ENCODE results near the gene CRMP1. TPM values are rescaled to one million over a fixed set of nuclear protein-coding genes. Genes with fewer than 3 reads are reported as not detected.

Gene CRMP1
- total RNA-seq, 1 experiment from 2014 or later: 134 TPM

DNA sequence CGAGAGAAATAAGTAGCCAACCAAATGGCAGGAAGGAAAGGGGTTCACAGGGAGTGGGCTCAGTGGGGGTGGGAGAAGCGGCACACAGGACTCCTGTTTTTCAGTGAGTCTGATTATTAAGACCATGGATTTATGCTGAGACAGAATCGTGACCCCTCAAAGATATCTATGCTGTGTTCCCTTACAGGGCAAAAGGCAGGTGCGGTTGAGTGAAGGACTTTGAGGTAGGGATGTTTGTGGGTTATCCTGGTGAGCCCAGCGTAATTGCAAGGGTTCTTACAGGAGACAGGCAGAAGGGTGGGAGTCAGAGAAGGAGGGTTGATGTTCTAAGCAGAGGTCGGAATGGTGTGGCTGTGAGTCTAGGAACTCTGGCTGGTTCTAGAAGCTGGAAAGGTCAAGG lies 108.9 kb downstream of the CRMP1 start:
- Mint-ChIP-seq H3K4me1 (peaks cover 5% of the 10 kb centered on the region), H3K27ac (no peak overlapping the region), H3K9me3 (no peaks in the 10 kb centered on the region), H3K27me3 (ENCODE audit: low read depth) (no peaks in the 10 kb centered on the region), H3K4me3 (no peak overlapping the region), H3K36me3 (peaks cover 34% of the 10 kb centered on the region)
- TF ChIP-seq, protein P1, sequence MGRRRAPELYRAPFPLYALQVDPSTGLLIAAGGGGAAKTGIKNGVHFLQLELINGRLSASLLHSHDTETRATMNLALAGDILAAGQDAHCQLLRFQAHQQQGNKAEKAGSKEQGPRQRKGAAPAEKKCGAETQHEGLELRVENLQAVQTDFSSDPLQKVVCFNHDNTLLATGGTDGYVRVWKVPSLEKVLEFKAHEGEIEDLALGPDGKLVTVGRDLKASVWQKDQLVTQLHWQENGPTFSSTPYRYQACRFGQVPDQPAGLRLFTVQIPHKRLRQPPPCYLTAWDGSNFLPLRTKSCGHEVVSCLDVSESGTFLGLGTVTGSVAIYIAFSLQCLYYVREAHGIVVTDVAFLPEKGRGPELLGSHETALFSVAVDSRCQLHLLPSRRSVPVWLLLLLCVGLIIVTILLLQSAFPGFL (CRISPR knock-in tag; IDR thresholded peaks at IDR 0.05; ENCODE audit: borderline replicate concordance): no peak
- TF ChIP-seq MYBL2 (CRISPR knock-in tag; IDR thresholded peaks at IDR 0.05) (no peak), GRHL2 (CRISPR knock-in tag; IDR thresholded peaks at IDR 0.05; ENCODE audit: insufficient replicate concordance, severe bottlenecking) (no peak)
- TF ChIP-seq, protein P2, sequence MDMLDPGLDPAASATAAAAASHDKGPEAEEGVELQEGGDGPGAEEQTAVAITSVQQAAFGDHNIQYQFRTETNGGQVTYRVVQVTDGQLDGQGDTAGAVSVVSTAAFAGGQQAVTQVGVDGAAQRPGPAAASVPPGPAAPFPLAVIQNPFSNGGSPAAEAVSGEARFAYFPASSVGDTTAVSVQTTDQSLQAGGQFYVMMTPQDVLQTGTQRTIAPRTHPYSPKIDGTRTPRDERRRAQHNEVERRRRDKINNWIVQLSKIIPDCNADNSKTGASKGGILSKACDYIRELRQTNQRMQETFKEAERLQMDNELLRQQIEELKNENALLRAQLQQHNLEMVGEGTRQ (CRISPR knock-in tag; IDR thresholded peaks at IDR 0.05): no peak
- ChIA-PET POLR2A (no interaction called here), CTCF (interaction anchor here (1.1 kb wide), 1 partner anchor 31 kb away, joined by 3 read pairs; no protein-coding TSS in a partner anchor)
- DNase-seq (ENCODE audit: low spot score) (no peak), ATAC-seq (no peak)

DNA sequence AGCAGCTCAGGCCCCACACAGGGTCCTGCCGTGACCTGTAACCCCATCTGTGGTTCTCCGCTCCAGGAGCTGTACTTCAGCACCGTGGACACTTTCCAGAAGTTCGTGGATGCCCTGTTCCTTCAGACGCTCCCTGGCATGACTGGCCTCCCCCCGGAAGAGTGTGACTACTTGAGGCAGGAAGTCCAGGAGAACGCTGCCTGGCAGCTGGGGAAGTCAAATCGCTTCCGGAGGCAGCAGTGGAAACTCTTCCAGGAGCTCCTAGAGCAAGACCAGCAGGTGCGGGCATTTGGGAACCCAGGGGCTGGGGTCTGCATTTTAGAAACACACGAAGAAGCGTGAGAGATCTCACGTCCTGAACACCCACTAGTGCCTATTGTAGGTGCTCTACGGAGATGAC lies 109.4 kb downstream of the CRMP1 start:
- DNase-seq (ENCODE audit: low spot score): no peak
- ChIA-PET CTCF (interaction anchor here (0.9 kb wide), 1 partner anchor 20 kb away, joined by 3 read pairs; no protein-coding TSS in a partner anchor), POLR2A (no interaction called here)
- Mint-ChIP-seq H3K4me1 (peaks cover 5% of the 10 kb centered on the region), H3K27me3 (ENCODE audit: low read depth) (no peaks in the 10 kb centered on the region), H3K27ac (no peak overlapping the region), H3K9me3 (no peaks in the 10 kb centered on the region), H3K4me3 (no peak overlapping the region), H3K36me3 (peaks cover 31% of the 10 kb centered on the region)
- no peak for ATAC-seq
- TF ChIP-seq GTF2I (CRISPR knock-in tag; conservative IDR thresholded peaks at IDR 0.05): no peak
- no peak for TF ChIP-seq ZNF138 (CRISPR knock-in tag; conservative IDR thresholded peaks at IDR 0.05)
- TF ChIP-seq, protein P3, sequence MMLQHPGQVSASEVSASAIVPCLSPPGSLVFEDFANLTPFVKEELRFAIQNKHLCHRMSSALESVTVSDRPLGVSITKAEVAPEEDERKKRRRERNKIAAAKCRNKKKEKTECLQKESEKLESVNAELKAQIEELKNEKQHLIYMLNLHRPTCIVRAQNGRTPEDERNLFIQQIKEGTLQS (CRISPR knock-in tag; conservative IDR thresholded peaks at IDR 0.05): no peak
- no peak for TF ChIP-seq GABPB1 (CRISPR knock-in tag; IDR thresholded peaks at IDR 0.05)
- TF ChIP-seq ZNF671 (CRISPR knock-in tag; IDR thresholded peaks at IDR 0.05): no peak
- no peak for TF ChIP-seq CREM (CRISPR knock-in tag; IDR thresholded peaks at IDR 0.05)
- TF ChIP-seq TCF7 (CRISPR knock-in tag; IDR thresholded peaks at IDR 0.05; ENCODE audit: low read depth): no peak
- no peak for TF ChIP-seq NR1H2 (CRISPR knock-in tag; IDR thresholded peaks at IDR 0.05)
- TF ChIP-seq, protein P4, sequence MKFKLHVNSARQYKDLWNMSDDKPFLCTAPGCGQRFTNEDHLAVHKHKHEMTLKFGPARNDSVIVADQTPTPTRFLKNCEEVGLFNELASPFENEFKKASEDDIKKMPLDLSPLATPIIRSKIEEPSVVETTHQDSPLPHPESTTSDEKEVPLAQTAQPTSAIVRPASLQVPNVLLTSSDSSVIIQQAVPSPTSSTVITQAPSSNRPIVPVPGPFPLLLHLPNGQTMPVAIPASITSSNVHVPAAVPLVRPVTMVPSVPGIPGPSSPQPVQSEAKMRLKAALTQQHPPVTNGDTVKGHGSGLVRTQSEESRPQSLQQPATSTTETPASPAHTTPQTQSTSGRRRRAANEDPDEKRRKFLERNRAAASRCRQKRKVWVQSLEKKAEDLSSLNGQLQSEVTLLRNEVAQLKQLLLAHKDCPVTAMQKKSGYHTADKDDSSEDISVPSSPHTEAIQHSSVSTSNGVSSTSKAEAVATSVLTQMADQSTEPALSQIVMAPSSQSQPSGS (CRISPR knock-in tag; IDR thresholded peaks at IDR 0.05; ENCODE audit: borderline replicate concordance, low read depth): no peak
- TF ChIP-seq ZNF232 (CRISPR knock-in tag; IDR thresholded peaks at IDR 0.05): no peak
- TF ChIP-seq, protein P5, sequence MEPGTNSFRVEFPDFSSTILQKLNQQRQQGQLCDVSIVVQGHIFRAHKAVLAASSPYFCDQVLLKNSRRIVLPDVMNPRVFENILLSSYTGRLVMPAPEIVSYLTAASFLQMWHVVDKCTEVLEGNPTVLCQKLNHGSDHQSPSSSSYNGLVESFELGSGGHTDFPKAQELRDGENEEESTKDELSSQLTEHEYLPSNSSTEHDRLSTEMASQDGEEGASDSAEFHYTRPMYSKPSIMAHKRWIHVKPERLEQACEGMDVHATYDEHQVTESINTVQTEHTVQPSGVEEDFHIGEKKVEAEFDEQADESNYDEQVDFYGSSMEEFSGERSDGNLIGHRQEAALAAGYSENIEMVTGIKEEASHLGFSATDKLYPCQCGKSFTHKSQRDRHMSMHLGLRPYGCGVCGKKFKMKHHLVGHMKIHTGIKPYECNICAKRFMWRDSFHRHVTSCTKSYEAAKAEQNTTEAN (CRISPR knock-in tag; IDR thresholded peaks at IDR 0.05): no peak

DNA sequence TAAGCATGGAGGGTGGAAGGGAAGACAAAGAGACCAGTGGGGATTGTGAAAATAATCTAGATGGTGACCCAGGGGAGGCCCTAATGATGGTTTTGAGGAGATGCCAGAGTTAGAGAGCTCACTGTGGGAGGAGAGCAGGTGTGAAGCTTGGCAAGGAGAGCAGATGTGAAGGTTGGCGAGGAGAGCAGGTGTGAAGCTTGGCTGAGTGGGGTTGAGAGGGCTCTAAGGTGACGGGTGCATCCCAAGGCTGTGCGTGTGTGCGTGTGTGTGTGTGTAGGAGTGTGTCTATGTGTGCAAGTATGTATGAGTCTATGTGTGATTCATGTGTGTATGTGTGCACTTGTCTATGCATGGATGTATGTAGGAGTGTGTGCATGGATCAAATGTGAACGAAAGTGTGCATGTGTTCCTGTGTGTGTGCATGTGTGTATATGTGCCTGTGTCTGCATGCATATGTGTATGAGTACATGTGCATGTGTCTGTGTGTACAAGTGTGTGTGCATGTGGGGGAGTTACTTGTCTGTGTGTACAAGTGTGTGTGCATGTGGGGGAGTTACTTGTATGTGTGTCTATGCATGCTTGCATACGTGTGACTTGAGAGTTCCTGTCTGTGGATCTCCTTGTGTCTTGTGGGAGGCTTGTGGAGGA lies 109.9 kb downstream of the CRMP1 start:
- ATAC-seq (no peak), DNase-seq (ENCODE audit: low spot score) (no peak)
- Mint-ChIP-seq H3K27me3 (ENCODE audit: low read depth) (no peaks in the 10 kb centered on the region), H3K4me1 (peaks cover 5% of the 10 kb centered on the region), H3K27ac (no peak overlapping the region), H3K9me3 (no peaks in the 10 kb centered on the region), H3K36me3 (peaks cover 28% of the 10 kb centered on the region), H3K4me3 (no peak overlapping the region)
- ChIA-PET POLR2A (interaction anchor here (0.6 kb wide), 1 partner anchor 295 kb away, joined by 4 read pairs; no protein-coding TSS in a partner anchor), CTCF (interaction anchor here (0.9 kb wide), 1 partner anchor 21 kb away, joined by 3 read pairs; no protein-coding TSS in a partner anchor)
- TF ChIP-seq, protein P6, sequence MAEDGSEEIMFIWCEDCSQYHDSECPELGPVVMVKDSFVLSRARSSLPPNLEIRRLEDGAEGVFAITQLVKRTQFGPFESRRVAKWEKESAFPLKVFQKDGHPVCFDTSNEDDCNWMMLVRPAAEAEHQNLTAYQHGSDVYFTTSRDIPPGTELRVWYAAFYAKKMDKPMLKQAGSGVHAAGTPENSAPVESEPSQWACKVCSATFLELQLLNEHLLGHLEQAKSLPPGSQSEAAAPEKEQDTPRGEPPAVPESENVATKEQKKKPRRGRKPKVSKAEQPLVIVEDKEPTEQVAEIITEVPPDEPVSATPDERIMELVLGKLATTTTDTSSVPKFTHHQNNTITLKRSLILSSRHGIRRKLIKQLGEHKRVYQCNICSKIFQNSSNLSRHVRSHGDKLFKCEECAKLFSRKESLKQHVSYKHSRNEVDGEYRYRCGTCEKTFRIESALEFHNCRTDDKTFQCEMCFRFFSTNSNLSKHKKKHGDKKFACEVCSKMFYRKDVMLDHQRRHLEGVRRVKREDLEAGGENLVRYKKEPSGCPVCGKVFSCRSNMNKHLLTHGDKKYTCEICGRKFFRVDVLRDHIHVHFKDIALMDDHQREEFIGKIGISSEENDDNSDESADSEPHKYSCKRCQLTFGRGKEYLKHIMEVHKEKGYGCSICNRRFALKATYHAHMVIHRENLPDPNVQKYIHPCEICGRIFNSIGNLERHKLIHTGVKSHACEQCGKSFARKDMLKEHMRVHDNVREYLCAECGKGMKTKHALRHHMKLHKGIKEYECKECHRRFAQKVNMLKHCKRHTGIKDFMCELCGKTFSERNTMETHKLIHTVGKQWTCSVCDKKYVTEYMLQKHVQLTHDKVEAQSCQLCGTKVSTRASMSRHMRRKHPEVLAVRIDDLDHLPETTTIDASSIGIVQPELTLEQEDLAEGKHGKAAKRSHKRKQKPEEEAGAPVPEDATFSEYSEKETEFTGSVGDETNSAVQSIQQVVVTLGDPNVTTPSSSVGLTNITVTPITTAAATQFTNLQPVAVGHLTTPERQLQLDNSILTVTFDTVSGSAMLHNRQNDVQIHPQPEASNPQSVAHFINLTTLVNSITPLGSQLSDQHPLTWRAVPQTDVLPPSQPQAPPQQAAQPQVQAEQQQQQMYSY (CRISPR knock-in tag; IDR thresholded peaks at IDR 0.05): no peak
- TF ChIP-seq, protein P7, sequence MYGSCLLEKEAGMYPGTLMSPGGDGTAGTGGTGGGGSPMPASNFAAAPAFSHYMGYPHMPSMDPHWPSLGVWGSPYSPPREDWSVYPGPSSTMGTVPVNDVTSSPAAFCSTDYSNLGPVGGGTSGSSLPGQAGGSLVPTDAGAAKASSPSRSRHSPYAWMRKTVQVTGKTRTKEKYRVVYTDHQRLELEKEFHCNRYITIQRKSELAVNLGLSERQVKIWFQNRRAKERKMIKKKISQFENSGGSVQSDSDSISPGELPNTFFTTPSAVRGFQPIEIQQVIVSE (CRISPR knock-in tag; IDR thresholded peaks at IDR 0.05; ENCODE audit: borderline replicate concordance): no peak
- TF ChIP-seq NR1H2 (CRISPR knock-in tag; IDR thresholded peaks at IDR 0.05) (no peak), TP53 (CRISPR knock-in tag; IDR thresholded peaks at IDR 0.05) (no peak)
- TF ChIP-seq, protein P1 (CRISPR knock-in tag; IDR thresholded peaks at IDR 0.05; ENCODE audit: borderline replicate concordance): no peak

Data from WTC11 (cell line).